ENCODE results near the gene MAST1. TPM values are rescaled to one million over a fixed set of nuclear protein-coding genes. Genes with fewer than 3 reads are reported as not detected.

Gene MAST1
- total RNA-seq, 1 donor from 2014 or later, result 0.15 TPM

DNA sequence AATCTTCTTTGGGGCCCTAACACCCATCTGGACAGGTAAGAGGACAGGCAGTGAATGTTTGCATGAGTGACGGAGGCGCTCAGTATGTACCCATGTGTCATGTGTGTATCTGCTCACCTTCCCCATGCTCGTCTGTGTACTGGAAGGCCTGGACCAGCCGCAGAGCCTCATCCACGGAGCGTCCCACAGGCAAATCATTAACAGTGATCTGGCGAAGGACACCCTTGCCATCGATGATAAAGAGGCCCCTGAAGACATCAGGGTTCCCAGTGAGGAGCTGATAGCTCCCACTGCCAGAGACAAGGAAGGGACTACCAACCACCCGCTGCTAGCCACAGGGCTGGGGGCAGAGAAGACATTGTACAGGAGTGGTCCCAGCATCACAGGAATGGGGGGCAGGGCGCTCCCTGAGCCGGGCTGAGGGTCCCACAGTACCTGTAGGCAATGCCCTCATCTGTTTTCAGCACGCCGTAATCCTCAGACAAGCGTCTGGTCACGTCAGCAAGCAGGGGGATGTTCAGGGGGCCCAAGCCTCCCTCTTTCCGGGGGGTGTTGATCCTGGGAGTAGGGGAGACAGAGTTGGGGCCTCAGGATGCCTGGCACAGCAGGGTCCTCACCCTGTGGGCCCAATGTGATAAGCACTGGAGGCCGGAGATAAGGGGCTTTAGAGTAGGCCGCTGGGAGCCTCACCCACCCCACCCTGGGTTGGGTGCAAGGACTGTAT is 38.4 kb upstream of the MAST1 start:
- Histone ChIP-seq H3K27me3 (ENCODE audit: low read depth) (no peaks in the 10 kb centered on the region), H3K27ac (no peak overlapping the region), H3K9me3 (no peaks in the 10 kb centered on the region), H3K36me3 (peaks cover 24% of the 10 kb centered on the region), H3K4me3 (peak overlapping the region; percentile 96), H3K4me1 (peaks cover 35% of the 10 kb centered on the region)
- TF ChIP-seq CTCF (IDR thresholded peaks at IDR 0.05), result no peak
- ATAC-seq (no peak), DNase-seq (no peak)
- intact Hi-C loops (cut with DNase I), result no loop called here

DNA sequence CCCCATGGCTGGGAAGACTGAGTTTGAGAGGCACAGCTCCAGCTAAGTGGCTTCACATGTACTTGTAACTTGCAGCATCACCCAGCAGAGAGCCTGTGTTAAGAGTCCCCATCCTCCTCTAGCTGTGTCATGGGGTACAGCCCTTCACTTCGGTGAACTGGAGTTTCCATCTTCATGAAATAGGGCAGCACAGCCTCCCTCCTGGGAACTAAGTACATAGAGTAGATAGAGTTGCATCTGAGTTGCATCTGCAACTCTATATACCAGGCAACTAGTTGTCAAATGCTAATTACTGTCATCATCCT is 37.9 kb upstream of the MAST1 start:
- no peaks in the 10 kb centered on the region for H3K27me3 ChIP-seq (ENCODE audit: low read depth)
- intact Hi-C loops (cut with DNase I), result no loop called here
- TF ChIP-seq CTCF (IDR thresholded peaks at IDR 0.05), result no peak
- peaks cover 24% of the 10 kb centered on the region for H3K36me3 ChIP-seq
- no peak overlapping the region for H3K27ac ChIP-seq
- DNase-seq (no peak), ATAC-seq (no peak)
- no peaks in the 10 kb centered on the region for H3K9me3 ChIP-seq
- H3K4me3 ChIP-seq, result peak overlapping the region; percentile 96
- peaks cover 35% of the 10 kb centered on the region for H3K4me1 ChIP-seq

GRCh38 chr19:12800923-12801465 is 37.3 kb upstream of the MAST1 start:
- Histone ChIP-seq H3K27ac (peak overlapping the region; percentile 77), H3K36me3 (peaks cover 24% of the 10 kb centered on the region), H3K4me3 (peak overlapping the region; percentile 96), H3K4me1 (peaks cover 30% of the 10 kb centered on the region), H3K9me3 (no peaks in the 10 kb centered on the region), H3K27me3 (ENCODE audit: low read depth) (no peaks in the 10 kb centered on the region)
- ATAC-seq, result peak; percentile 33 to 48
- intact Hi-C loops (cut with DNase I), result no loop called here
- TF ChIP-seq CTCF (IDR thresholded peaks at IDR 0.05), result no peak
- no peak for DNase-seq

DNA sequence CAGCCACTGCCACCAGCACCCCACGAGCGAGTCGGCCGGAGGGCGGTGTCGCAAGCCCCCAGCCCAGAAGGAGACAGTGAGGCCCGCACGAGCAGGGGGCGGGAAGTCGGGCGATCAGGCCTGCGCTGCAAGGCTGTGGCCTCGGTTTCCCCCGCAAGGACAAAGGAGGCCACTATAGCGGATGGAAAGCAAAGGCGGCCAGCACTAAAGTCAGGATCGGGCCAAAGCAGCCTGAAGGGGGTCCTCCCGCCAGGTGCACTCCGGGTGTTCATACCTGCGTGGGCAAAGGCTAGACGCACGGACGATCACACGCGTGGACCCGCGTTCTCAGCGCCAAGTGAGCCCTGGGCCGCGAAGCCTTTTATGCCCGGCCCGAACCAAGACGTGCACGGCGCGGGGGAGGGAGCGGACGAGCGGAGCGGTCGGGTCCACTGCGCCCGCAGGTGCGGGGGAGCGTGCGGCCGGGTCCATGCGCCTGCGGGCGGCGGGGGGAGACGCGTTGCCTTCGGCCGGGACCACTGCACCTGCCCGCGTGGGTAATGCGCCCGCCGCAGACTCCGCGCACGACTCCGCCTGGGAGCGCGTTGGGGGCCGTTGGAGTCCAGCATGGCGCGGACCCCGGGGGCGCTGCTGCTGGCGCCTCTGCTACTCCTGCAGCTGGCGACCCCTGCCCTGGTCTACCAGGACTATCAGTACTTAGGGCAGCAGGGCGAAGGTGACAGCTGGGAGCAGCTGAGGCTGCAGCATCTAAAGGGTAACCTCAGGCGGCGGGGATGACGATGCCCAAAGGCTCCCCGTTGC is 36.6 kb upstream of the MAST1 start, which contains the start of the genes PRDX2 and THSD8:
Gene PRDX2 (minus strand): TSS at position 335 of the 801 bp plus-strand sequence. CDS start 539 bp downstream, outside the sequence.
Gene THSD8 (plus strand): TSS at position 604 of the 801 bp plus-strand sequence. CDS start 3 bp downstream, at position 607.
- Histone ChIP-seq H3K4me1 (peaks cover 26% of the 10 kb centered on the region), H3K27me3 (ENCODE audit: low read depth) (no peaks in the 10 kb centered on the region), H3K4me3 (peak within 1 kb of the TSS; percentile 96), H3K9me3 (no peaks in the 10 kb centered on the region), H3K27ac (peak within 1 kb of the TSS; percentile 77), H3K36me3 (peaks cover 23% of the 10 kb centered on the region)
- TF ChIP-seq CTCF (IDR thresholded peaks at IDR 0.05), result no peak
- intact Hi-C loops (cut with DNase I), result no loop called here
- peak; percentile 87 for DNase-seq
- ATAC-seq, result peak; percentile 91

DNA sequence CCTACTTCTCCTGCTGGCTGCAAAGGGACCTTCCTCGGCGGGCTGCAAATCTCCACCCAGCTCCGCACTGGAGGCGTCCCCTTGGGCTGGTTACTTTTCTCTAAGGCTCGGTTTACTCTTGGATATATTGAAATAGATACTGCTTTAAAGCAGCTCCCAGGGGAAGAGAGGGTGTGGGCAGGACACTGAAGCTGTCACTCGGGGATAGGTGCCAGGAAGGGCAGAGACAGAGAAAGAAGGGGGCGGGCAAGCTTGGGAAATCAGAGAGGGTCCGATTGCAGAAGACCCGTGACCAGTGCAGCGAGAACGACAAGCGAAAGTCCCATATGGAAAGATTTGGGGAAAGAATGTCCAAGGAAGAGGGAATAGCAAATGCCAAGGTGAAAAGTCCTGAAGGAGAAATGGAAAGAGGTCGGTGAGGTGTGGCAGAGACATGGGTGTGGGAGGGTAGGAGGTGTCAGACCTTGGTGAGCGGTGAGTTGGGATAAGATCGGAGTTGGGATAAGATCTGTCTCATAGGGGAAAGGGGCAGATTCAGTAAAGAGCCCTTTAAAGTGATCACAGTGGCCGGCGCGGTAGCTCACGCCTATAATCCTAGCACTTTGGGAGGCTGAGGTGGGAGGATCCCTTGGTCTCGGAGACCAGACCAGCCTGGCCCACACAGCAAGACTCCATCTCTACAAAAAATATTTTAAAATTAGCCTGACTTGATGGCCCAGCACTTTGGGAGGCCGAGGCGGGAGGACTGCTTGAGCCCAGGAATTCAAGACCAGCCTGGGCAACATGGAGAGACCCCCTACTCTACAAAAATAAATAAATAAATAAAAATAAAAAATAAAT is 35.8 kb upstream of the MAST1 start:
- DNase-seq (no peak), ATAC-seq (no peak)
- intact Hi-C loops (cut with DNase I), result no loop called here
- peak overlapping the region; percentile 96 for H3K4me3 ChIP-seq
- no peaks in the 10 kb centered on the region for H3K27me3 ChIP-seq (ENCODE audit: low read depth)
- TF ChIP-seq CTCF (IDR thresholded peaks at IDR 0.05), result no peak
- peaks cover 34% of the 10 kb centered on the region for H3K4me1 ChIP-seq
- peaks cover 19% of the 10 kb centered on the region for H3K36me3 ChIP-seq
- no peaks in the 10 kb centered on the region for H3K9me3 ChIP-seq
- H3K27ac ChIP-seq, result peak overlapping the region; percentile 77
